Sciatic nerve (tissue), 2 donors: Measurements from ENCODE around the gene FKBP5. TPM values are rescaled to one million over a fixed set of nuclear protein-coding genes. Genes with fewer than 3 reads are reported as not detected.

ENCODE experiments used
- ATAC-seq: fragments of 200-7000 bp; cut with Tn5 transposase; one replicate; pipeline ENCODE4 v1.9.1; 2020; ENCODE audit warnings: mild to moderate bottlenecking, moderate library complexity
- DNase-seq: peaks from one replicate; pipeline ENCODE4 v3.0.0-alpha.2; 2020; ENCODE audit warnings: low spot score
- intact Hi-C: fragments of 100-400 bp; cut with DNase I; formaldehyde crosslinking; loops from one replicate; pipeline ENCODE4 v1.14.2; 2022
- total RNA-seq: library from RNA; stranded (reverse); fragmentation: NEBNext Ultra II Directional; extraction: Animal tissue kit (Norgen Biotek cat#: 25700); gene quantifications from one replicate; pipeline ENCODE4 v1.2.1, GENCODE V29; 2021
- donor health status: DM: no; HTN: no; CAD: no.
- donor health status: DM: no; HTN: no; CAD: no.

FKBP5 gene
- total RNA-seq, 1 donor from 2014 or later, result 23.6 TPM

DNA sequence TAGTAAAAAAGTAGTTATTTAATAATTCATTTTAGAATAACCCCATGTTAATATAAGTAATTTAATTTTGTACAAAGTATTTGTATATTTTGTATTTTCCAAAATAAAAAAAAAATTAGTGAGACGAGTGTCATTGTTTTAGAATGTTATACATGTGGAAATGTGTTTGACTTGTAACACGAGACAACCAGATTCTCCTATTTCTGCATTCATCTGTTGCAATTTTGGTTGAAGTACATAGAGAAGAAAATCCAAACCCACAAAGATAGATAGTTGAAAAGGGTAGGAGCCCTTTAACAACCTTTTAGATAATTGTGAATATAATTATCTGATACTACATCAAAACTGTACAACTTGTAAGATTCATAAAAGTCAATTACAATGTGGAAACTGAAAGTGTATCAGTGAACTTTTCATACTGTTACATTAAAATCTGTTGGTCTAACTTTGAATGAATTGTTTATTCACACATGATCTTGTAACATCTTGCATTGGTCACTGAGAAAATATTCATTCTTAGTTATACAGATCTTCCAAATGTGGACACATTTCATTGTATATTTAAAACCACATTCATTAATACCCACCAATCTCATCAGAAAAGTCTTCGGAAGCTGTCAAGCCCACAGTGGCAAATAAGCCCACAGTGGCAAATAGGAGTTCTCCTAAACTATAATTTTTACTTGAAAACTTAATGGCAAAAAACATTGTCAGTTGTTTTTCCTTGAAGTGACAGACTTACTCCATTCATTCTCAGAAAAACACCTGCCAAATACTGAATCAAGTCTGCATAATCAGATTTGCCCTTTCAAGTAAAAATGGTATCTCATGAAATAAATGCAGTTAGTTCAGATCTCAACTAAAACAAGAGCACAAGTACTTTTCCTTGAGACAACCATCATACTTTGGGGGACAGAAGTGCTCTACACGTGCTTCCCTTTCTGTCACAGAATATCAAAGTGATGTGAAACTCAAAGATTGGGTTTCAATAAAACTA lies 52.8 kb downstream of the FKBP5 start:
- ATAC-seq, result no peak
- intact Hi-C loops, result no loop called here
- no peak for DNase-seq

DNA sequence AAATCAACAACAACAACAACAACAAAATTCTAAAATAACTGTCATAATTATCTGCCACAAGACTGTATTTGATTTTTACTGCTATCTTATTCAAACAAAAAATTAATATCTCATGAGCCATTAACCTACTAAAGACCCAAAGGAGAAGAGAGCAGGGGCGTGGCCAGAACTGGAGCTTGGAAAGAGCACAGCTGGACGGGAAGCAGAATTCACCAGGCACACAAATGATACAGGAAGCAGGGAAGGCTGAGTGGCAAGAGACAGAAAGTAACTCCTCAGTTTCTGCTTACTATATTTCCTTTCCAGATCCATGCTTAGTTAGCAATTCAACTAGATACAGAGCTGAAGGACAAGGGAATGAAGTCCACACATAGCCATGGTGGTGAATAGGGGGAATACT lies 54.4 kb downstream of the FKBP5 start:
- DNase-seq (no peak), ATAC-seq (peak; percentile 61)
- intact Hi-C loops, result no loop called here

DNA sequence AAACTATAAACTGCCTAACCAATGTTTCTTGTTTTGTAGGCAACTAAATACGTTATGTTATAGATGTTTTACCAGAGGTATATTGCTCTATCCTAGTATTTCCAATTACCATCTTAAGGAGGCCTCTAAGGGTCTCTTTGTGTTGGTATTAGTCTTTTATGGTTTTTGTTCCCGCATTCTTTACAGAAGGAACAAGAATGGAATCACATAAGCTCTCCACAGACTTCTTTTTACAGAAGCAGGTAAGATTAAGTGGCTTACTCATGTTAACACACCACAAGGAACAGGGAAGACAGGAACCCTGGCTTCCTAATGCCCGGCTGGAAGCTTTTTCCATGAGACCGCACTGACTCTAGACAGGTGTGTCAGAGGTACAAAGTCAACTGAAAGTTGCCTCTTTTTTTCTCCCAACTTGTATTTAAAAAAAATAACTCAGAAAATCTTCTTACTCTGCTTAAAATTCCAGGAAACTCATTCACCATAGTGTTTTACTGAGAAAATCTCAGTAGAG lies 55.1 kb downstream of the FKBP5 start:
- ATAC-seq, result no peak
- no peak for DNase-seq

DNA sequence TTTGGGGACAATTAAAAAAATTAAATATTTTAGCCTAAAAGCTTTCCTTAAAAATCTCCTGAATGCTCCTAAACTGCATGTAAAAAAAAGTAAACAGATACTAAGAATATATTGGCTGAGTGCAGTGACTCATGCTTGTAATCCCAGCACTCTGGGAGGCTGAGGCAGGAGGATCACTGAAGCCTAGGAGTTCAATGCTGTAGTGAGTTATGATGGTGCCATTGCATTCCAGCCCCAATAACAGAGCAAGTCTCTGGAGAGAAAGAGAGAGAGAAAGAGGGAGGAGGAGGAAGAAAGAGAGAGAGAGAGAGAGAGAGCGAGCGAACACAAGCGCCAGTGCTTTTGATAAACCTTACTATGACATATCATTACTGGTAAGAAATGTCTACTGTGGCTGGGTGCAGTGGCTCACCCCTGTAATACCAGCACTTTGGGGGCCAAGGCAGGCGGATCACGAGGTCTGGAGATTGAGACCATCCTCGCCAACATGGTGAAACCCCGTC lies 58.8 kb downstream of the FKBP5 start:
- ATAC-seq (no peak), DNase-seq (no peak)
- intact Hi-C loops, result no loop called here

More for the DNA sequence above, 55.1 kb downstream of the FKBP5 start:
- intact Hi-C loops, result no loop called here

GRCh38 chr6:35626401-35626800 lies 62.3 kb downstream of the FKBP5 start:
- DNase-seq (no peak), ATAC-seq (no peak)
- intact Hi-C loops, result no loop called here

DNA sequence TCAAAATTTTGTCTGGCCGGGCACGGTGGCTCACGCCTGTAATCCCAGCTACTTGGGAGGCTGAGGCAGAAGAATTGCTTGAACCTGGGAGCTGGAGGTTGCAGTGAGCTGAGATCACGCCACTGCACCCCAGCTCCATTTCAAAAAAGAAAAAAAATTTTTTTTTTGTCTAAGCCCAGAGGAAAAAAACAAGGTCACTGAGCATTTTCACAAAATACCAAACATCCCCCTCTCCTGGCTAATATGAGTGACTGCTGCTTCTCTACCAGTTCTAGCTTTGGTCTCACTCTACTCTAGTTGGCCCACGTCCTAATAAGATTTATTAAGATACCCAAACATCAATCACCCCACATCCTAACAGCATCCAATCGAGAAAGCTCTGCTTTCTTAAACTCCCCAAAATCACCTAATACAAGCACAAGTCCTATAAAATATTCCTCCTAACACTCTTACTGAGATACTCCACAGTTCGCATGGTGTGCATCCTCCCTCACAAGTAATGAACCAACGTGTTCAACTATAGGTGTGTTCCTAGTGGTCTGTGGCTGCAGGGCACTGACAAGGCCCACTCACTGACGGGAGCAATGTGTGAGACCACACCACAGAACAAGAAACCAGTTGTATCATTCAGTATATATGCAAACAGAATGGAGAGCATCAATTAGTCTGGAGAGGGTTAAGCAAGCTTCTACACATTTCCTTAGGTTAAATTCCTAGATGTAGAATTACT lies 64.2 kb downstream of the FKBP5 start:
- ATAC-seq, result peak; percentile 13
- DNase-seq, result no peak
- intact Hi-C loops, result no loop called here

DNA sequence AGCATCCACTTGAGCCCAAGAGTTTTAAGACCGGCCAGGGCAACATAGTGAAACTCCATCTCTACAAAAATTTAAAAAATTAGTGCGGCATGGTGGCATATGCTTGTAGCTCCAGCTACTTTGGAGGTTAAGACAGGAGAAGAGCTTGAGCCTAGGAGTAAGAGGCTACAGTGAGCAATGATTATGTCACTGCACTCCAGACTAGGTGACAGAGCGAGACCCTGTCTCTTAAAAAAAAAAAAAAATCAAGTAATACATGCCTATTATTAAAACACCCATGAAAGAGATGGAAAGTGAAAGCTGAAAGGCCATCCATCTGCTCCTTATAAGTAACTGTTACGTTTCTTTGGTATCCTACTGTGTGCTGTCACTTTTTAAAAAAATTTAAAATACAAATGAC lies 66.4 kb downstream of the FKBP5 start:
- ATAC-seq, result no peak
- intact Hi-C loops, result no loop called here
- DNase-seq, result no peak

DNA sequence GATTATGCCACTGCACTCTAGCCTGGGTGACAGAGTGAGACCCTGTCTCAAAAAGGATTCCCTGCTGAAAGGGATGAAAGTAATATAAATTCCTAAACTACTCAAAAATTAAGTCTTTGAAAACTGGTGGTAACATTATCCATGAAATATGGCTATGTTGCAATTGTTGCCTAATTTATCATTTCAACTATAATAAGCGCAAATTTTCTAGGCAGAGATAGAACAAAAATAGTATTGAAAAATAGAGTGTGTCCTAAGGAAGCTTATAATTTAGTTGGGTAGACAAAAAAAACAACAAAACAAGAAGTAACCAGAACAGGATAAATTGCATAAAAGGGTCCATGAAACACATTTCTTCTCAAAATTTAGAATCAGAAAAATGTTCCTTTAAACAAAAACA lies 68.0 kb downstream of the FKBP5 start:
- DNase-seq (no peak), ATAC-seq (no peak)
- intact Hi-C loops, result no loop called here

GRCh38 chr6:35613762-35614161 lies 75.0 kb downstream of the FKBP5 start:
- intact Hi-C loops, result no loop called here
- DNase-seq, result no peak
- no peak for ATAC-seq

DNA sequence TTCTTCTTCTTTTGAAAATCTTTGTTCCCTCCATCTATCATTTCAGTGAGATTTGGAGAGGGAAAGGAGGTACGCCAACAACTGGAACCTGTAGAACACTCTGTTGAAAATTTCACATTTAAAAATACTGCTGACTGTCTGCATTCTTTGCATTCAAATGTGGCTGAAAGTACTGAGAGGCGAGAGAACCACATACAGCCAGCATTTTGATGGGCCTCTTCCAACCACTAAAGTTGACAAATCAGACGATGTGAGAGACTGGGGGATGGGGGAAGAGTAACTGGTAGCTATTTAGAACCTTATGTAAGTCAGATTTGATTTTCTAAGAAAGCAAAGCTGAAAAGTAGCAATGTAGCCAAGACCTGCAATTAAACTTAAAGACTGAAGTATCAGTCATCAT lies 77.5 kb downstream of the FKBP5 start:
- intact Hi-C loops, result no loop called here
- no peak for DNase-seq
- no peak for ATAC-seq

GRCh38 chr6:35610830-35611229 lies 77.9 kb downstream of the FKBP5 start:
- ATAC-seq (peak; percentile 47), DNase-seq (no peak)
- intact Hi-C loops, result no loop called here

DNA sequence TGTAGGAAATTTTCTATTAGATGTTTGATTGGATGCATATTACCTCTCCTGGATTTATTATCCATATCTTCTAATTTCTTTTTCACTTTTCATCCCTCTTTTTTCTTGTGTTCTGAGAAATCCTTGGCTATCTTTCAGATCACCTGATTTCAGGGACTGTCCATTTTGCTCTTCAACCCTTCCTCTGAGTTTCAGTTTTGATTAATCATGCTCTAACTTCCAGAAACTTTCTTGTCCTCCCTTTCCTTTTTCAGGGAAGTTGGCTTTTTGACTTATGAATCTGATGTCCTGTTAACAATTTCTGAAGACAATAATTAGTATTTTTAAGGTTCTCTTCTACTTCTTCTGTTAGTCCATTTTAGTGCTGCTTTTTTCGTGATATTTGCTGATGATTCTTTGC lies 79.1 kb downstream of the FKBP5 start:
- ATAC-seq (no peak), DNase-seq (no peak)
- intact Hi-C loops, result no loop called here

DNA sequence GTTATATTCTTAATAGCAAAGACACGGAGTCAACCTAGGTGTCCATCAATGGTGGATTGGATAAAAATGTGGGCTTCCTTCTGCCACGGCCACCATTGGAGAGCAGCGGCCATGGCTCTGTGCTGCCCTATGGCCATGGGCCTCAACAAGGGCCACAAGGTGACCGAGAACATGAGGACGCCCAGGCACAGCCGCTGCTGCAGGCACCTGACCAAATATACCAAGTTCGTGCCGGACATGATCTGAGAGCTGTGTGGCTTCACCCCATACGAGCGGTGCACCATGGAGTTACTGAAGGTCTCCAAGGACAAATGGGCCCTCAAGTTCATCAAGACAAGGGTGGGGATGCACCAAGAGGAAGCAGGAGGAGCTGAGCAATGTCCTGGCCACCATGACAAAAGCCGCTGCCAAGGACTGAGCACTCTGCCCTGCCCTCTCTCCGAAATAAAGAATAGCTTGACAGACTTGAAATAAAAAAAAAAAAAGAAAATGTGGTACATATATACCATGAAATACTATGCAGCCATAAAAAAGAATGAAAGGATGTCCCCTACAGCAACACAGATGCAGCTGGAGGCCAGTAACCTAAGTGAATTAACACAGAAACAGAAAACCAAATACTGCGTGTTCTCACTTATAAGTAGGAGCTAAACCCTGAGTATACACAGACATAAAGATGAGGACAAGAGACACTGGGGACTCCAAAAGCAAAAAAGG lies 81.0 kb downstream of the FKBP5 start:
- ATAC-seq, result no peak

DNA sequence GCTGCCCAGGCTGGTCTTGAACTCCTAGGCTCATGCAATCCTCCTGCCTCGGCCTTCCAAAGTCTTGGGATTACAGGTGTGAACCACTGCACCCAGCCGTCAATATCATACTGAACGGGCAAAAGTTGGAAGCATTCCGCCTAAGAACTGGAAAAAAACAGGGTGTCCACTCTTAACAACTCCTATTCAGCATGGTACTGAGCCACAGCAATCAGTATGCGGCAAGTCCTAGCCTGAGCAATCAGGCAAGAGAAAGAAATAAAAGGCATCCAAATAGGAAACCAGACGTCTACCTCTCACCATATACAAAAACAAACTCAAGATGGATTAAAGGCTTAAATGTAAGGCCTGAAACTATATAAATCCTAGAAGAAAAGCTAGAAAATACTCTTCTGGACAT lies 83.1 kb downstream of the FKBP5 start:
- intact Hi-C loops, result no loop called here
- DNase-seq (no peak), ATAC-seq (no peak)

More for the DNA sequence above, 81.0 kb downstream of the FKBP5 start:
- intact Hi-C loops, result no loop called here
- DNase-seq, result no peak

DNA sequence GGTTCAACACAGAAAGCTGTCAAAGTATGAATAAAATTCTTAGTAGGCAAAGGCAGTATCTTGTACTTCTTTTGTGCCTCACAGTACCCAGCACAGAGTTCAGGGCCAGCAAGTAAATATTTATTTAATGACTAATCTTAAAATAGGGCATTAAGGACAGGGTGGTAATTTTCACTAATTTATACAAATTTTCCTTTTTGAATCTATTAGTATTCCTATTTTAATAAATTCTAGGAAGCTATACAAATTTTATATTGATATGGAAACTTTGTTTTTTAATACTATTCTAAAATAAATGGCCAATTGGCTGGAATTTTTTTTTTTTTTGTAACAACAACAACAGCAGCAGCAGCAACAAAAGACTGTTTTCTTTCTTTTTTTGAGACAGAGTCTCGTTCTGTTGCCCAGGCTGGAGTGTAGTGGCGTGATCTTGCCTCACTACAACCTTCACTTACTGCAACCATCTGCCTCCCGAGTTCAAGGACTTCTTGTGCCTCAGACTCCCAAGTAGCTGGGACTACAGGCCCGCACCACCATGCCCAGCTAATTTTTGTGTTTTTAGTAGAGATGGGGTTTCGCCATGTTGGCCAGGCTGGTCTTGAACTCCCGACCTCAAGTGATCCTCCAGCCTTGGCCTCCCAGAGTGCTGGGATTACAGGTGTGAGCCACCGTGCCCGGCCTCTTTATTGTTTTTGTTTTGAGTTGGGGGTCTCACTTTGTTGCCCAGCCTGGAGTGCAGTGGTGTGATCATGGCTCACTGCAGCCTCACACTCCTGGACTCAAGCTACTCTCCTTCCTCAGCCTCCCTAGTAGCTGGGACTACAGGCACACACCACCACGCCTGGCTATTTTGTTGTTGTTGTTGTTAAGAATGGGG lies 85.2 kb downstream of the FKBP5 start:
- intact Hi-C loops, result no loop called here
- ATAC-seq, result no peak
- DNase-seq, result no peak

- intact Hi-C loops, result no loop called here
- DNase-seq (no peak), ATAC-seq (peak; percentile 81)
Measured at GRCh38 chr6:35602133-35602946, 86.4 kb downstream of the FKBP5 start.

DNA sequence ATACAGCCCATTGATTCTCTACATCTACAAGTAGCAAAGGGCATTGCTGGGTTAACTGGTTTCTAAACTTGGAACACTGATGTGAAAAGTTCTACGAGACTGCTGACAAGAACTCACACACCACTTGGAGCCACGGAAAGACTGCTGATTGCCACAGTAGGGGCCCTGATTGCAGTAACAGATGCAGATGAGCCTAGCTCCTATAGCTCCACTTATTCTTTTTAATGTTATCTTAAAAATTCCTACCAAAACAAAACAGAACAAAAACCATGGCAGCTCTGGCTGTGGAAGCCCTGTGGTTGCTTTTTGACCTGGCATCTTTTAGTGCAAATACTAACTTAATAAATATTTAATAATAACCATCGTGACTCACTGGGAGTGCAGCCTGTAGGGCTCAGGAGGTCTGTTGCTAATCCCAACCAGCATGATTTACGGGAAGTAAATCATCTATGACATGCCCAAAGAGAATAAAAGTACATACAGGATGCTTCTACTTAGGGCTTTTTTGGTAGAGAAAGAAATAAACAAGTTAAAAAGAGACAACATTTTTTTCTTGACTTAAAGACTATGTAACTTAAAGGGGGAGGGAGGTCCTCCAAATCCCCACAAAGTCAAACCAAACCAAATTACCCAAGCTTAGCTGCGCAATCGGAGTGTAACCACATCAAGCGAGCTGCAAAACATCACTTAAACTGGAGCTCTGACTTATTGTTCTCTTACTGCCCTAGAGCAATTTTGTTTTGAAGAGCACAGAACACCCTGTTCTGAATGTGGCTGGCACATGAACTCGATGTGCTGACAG lies 87.2 kb downstream of the FKBP5 start:
- DNase-seq (no peak), ATAC-seq (peak; percentile 94)
- intact Hi-C loops, result no loop called here
